Ovary (tissue), 3 donors: ENCODE measurements around the gene E2F6.

Experiments used
- CTCF ChIP-seq, 3 donors: fragments of 450-650 bp in 2 of 3; fragments of 200-600 bp in 1 of 3; IDR thresholded peaks; one replicate each; pipeline versions ENCODE4 v1.5.1 to v1.8.0; 2016 to 2022; ENCODE audit warnings: antibody characterized with exemption in 3 of 3, mild to moderate bottlenecking in 1 of 3
- EP300 ChIP-seq: sonication (generic); formaldehyde crosslinking; IDR thresholded peaks from one replicate; pipeline ENCODE4 v1.6.1; 2017; ENCODE audit warnings: antibody characterized with exemption
- POLR2A ChIP-seq: fragments of 450-650 bp; IDR thresholded peaks from one replicate; pipeline ENCODE4 v1.6.1; 2017; ENCODE audit warnings: antibody characterized with exemption, mild to moderate bottlenecking, moderate library complexity
- donor health status: DM: no; HTN: no; CAD: no.

DNA sequence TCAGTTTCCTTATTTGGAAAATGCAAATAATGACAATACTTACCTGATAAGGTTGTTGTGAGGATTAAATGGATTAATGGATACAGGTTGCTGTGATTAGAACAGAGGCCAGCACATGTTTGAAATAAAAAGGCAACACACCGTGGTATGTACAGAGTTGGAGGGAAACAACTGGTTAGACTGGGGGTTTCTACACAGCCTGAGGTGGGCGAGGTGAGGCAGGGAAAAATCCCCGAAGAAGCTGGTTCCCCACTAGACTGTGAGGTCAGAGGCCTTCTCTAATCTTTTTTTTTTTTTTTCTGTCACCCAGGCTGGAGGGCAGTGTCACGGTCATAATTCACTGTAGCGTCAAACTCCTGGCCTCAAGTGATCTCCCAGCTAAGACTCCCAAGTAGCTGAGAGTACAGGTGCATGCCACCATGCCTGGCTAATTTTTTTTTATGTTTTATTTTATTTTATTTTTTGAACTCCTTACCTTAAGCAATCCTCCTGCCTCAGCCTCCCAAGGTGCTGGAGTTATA lies 1.2 kb upstream of the E2F6 start:
- TF ChIP-seq CTCF (IDR thresholded peaks at IDR 0.05), result no peak
- no peak for TF ChIP-seq POLR2A
- no peak for TF ChIP-seq EP300
